Neural cell (in vitro differentiated cells): ENCODE measurements around the gene ZNF519. TPM values are rescaled to one million over a fixed set of nuclear protein-coding genes. Genes with fewer than 3 reads are reported as not detected.

Experiments
- H2AFZ ChIP-seq: fragments of 200-600, 300-800 bp; sonication (generic), shearing (Covaris generic); 2 replicates; pipeline ENCODE4 v1.6.0; 2014; ENCODE audit warnings: low read depth, mild to moderate bottlenecking, antibody characterized with exemption, low read length, moderate library complexity
- H3F3A ChIP-seq: fragments of 200-600 bp; shearing (Covaris generic); 2 replicates; pipeline ENCODE4 v1.6.1; 2016; ENCODE audit warnings: mild to moderate bottlenecking, moderate library complexity, mixed read lengths, antibody characterized with exemption, low read length; ENCODE audit not compliant: insufficient read depth, poor library complexity, severe bottlenecking
- H3K27ac ChIP-seq: fragments of 200-600, 300-800 bp; sonication (generic), shearing (Covaris generic); 2 replicates; pipeline ENCODE4 v1.5.1; 2014; ENCODE audit warnings: mild to moderate bottlenecking, low read length, moderate library complexity
- H3K27me3 ChIP-seq: fragments of 300-800, 200-600 bp; sonication (generic), shearing (Covaris generic); 2 replicates; pipeline ENCODE4 v1.6.0; 2014; ENCODE audit warnings: mild to moderate bottlenecking, low read depth, low read length, moderate library complexity; ENCODE audit not compliant: insufficient read depth
- H3K36me3 ChIP-seq: fragments of 300-800, 200-600 bp; sonication (generic), shearing (Covaris generic); 2 replicates; pipeline ENCODE4 v1.5.1; 2014; ENCODE audit warnings: mild to moderate bottlenecking, antibody characterized with exemption, low read length, moderate library complexity; ENCODE audit not compliant: insufficient read depth
- H3K4me2 ChIP-seq: fragments of 300-800, 200-600 bp; sonication (generic), shearing (Covaris generic); 2 replicates; pipeline ENCODE4 v1.6.0; 2014; ENCODE audit warnings: mild to moderate bottlenecking, low read length
- H3K4me3 ChIP-seq: fragments of 300-800, 200-600 bp; sonication (generic), shearing (Covaris generic); 2 replicates; pipeline ENCODE4 v1.5.1; 2014; ENCODE audit warnings: mild to moderate bottlenecking, low read length, moderate library complexity
- H3K79me2 ChIP-seq: fragments of 200-600 bp; shearing (Covaris generic); replicated peaks from 2 replicates; pipeline ENCODE4 v1.6.0; 2014; ENCODE audit warnings: mild to moderate bottlenecking, low read length, moderate library complexity; ENCODE audit not compliant: insufficient read depth
- H3K9ac ChIP-seq: fragments of 300-800, 200-600 bp; sonication (generic), shearing (Covaris generic); 2 replicates; pipeline ENCODE4 v1.6.1; 2016; ENCODE audit warnings: mild to moderate bottlenecking, low read length, mixed read lengths
- H3K9me2 ChIP-seq: fragments of 200-600 bp; shearing (Covaris generic); 2 replicates; pipeline ENCODE4 v1.6.1; 2016; ENCODE audit warnings: mild to moderate bottlenecking, low read length, mixed read lengths; ENCODE audit not compliant: insufficient read depth
- H3K9me3 ChIP-seq: fragments of 200-600, 300-800 bp; sonication (generic), shearing (Covaris generic); 2 replicates; pipeline ENCODE4 v1.6.1; 2016; ENCODE audit warnings: mild to moderate bottlenecking, mixed run types, low read length, moderate library complexity, mixed read lengths
- H4K20me1 ChIP-seq: fragments of 200-600 bp; shearing (Covaris generic); 2 replicates; pipeline ENCODE4 v1.6.1; 2016; ENCODE audit warnings: mild to moderate bottlenecking, mixed run types; ENCODE audit not compliant: insufficient read depth
- EP300 ChIP-seq: fragments of 450-650 bp; conservative IDR thresholded peaks from 2 replicates; pipeline ENCODE4 v1.6.1; 2014; ENCODE audit warnings: antibody characterized with exemption, mild to moderate bottlenecking, moderate library complexity; ENCODE audit not compliant: poor library complexity, severe bottlenecking
- EZH2 ChIP-seq: fragments of 200-600, 300-800 bp; shearing (Covaris generic), sonication (generic); IDR thresholded peaks from 2 replicates; pipeline ENCODE4 v1.6.1; 2014; ENCODE audit warnings: antibody characterized with exemption, low read length, borderline replicate concordance, mild to moderate bottlenecking; ENCODE audit not compliant: insufficient read depth, poor library complexity, severe bottlenecking
- MXI1 ChIP-seq: fragments of 450-650 bp; conservative IDR thresholded peaks from 2 replicates; pipeline ENCODE4 v1.6.1; 2014; ENCODE audit warnings: antibody characterized with exemption, mild to moderate bottlenecking; ENCODE audit not compliant: poor library complexity, severe bottlenecking
- POLR2AphosphoS5 ChIP-seq: IDR thresholded peaks from 2 replicates; pipeline ENCODE4 v1.6.1; 2012
- RAD21 ChIP-seq: fragments of 450-650 bp; conservative IDR thresholded peaks from 2 replicates; pipeline ENCODE4 v1.6.1; 2014; ENCODE audit warnings: antibody characterized with exemption, mild to moderate bottlenecking, moderate library complexity
- SMC3 ChIP-seq: fragments of 450-650 bp; conservative IDR thresholded peaks from 2 replicates; pipeline ENCODE4 v1.6.1; 2014; ENCODE audit warnings: antibody characterized with exemption, mild to moderate bottlenecking, moderate library complexity; ENCODE audit not compliant: poor library complexity
- TAF1 ChIP-seq: IDR thresholded peaks from 2 replicates; pipeline ENCODE4 v1.6.1; 2012; ENCODE audit warnings: low read depth
- polyA plus RNA-seq: library from polyadenylated mRNA; depleted of rRNA; stranded (reverse); fragments of >200 nt; gene quantifications from 2 replicates; pipeline ENCODE4 v1.2.3, GENCODE V29; 2014
- TF ChIP-seq, protein P1 (sequence below): IDR thresholded peaks from 2 replicates; pipeline ENCODE4 v1.6.1; 2012; ENCODE audit warnings: borderline replicate concordance
- TF ChIP-seq, protein P2 (sequence below): fragments of 450-650 bp; IDR thresholded peaks from 2 replicates; pipeline ENCODE4 v1.5.1; 2014; ENCODE audit warnings: antibody characterized with exemption, mild to moderate bottlenecking, moderate library complexity; ENCODE audit not compliant: poor library complexity, severe bottlenecking

Gene ZNF519
- polyA plus RNA-seq, 1 donor from 2014 or later: 25.0 TPM

GRCh38 chr18:14104201-14104600 lies 28.0 kb downstream of the ZNF519 start:
- Histone ChIP-seq H3K27me3 (no peaks in the 10 kb centered on the region), H3F3A (no peaks in the 10 kb centered on the region), H3K4me3 (no peak overlapping the region), H3K9me3 (peaks cover 7% of the 10 kb centered on the region), H3K27ac (no peak overlapping the region), H3K4me2 (no peak overlapping the region), H3K79me2 (peaks cover 4% of the 10 kb centered on the region), H2AFZ (no peak overlapping the region), H3K9ac (no peak overlapping the region), H4K20me1 (no peaks in the 10 kb centered on the region), H3K9me2 (no peaks in the 10 kb centered on the region), H3K36me3 (peaks cover 4% of the 10 kb centered on the region)
- no peak for TF ChIP-seq TAF1
- TF ChIP-seq, protein P1, sequence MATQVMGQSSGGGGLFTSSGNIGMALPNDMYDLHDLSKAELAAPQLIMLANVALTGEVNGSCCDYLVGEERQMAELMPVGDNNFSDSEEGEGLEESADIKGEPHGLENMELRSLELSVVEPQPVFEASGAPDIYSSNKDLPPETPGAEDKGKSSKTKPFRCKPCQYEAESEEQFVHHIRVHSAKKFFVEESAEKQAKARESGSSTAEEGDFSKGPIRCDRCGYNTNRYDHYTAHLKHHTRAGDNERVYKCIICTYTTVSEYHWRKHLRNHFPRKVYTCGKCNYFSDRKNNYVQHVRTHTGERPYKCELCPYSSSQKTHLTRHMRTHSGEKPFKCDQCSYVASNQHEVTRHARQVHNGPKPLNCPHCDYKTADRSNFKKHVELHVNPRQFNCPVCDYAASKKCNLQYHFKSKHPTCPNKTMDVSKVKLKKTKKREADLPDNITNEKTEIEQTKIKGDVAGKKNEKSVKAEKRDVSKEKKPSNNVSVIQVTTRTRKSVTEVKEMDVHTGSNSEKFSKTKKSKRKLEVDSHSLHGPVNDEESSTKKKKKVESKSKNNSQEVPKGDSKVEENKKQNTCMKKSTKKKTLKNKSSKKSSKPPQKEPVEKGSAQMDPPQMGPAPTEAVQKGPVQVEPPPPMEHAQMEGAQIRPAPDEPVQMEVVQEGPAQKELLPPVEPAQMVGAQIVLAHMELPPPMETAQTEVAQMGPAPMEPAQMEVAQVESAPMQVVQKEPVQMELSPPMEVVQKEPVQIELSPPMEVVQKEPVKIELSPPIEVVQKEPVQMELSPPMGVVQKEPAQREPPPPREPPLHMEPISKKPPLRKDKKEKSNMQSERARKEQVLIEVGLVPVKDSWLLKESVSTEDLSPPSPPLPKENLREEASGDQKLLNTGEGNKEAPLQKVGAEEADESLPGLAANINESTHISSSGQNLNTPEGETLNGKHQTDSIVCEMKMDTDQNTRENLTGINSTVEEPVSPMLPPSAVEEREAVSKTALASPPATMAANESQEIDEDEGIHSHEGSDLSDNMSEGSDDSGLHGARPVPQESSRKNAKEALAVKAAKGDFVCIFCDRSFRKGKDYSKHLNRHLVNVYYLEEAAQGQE: no peak
- TF ChIP-seq EZH2: no peak
- no peak for TF ChIP-seq EP300
- no peak for TF ChIP-seq RAD21
- TF ChIP-seq SMC3: no peak
- TF ChIP-seq, protein P2, sequence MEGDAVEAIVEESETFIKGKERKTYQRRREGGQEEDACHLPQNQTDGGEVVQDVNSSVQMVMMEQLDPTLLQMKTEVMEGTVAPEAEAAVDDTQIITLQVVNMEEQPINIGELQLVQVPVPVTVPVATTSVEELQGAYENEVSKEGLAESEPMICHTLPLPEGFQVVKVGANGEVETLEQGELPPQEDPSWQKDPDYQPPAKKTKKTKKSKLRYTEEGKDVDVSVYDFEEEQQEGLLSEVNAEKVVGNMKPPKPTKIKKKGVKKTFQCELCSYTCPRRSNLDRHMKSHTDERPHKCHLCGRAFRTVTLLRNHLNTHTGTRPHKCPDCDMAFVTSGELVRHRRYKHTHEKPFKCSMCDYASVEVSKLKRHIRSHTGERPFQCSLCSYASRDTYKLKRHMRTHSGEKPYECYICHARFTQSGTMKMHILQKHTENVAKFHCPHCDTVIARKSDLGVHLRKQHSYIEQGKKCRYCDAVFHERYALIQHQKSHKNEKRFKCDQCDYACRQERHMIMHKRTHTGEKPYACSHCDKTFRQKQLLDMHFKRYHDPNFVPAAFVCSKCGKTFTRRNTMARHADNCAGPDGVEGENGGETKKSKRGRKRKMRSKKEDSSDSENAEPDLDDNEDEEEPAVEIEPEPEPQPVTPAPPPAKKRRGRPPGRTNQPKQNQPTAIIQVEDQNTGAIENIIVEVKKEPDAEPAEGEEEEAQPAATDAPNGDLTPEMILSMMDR: no peak
- TF ChIP-seq POLR2AphosphoS5: no peak
- TF ChIP-seq MXI1: no peak

DNA sequence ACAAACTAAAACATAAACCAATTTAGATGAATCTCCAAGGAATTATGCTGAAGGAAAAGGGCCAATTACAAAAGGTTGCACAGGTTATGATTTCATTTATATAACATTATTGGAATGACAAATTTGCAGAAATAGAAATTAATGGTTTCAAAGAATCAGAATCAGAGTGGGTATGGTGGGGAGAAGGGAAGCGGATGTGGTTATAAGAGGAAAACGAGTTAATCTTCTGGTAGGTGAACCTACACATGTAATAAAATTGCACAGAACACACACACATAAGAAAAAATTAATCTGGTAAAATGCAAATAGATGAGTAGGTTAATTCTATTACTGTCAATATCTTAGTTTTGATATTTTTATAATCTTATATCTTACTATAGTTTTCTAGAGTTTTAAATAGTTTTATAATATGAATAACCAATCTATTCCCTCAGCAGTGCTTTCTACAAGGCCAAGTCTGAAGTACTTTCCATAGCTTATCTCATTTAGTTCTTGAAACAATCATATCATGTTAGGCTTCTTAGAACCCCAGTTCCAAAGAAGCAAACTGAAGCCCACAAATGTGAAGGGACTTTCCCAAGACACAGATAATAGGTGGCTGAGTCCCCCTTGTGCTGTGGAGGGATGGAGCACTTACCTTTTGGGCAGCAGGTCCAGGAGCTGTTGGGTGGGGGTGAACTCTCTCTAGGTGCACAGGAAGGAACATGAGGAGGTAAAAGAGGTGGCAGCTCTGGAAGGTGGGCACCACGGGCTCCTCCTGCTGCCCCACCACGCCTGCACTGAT lies 31.5 kb downstream of the ZNF519 start:
- no peak overlapping the region for H2AFZ ChIP-seq
- no peaks in the 10 kb centered on the region for H3F3A ChIP-seq
- H3K9me3 ChIP-seq: peaks cover 3% of the 10 kb centered on the region
- H3K9ac ChIP-seq: no peak overlapping the region
- H3K4me2 ChIP-seq: no peak overlapping the region
- no peaks in the 10 kb centered on the region for H3K27me3 ChIP-seq
- peaks cover 6% of the 10 kb centered on the region for H3K36me3 ChIP-seq
- no peaks in the 10 kb centered on the region for H3K79me2 ChIP-seq
- no peaks in the 10 kb centered on the region for H3K9me2 ChIP-seq
- no peak for TF ChIP-seq POLR2AphosphoS5
- TF ChIP-seq EZH2: no peak
- TF ChIP-seq RAD21: no peak
- TF ChIP-seq, protein P2: no peak
- TF ChIP-seq, protein P1: no peak
- no peak for TF ChIP-seq EP300
- TF ChIP-seq TAF1: no peak
- TF ChIP-seq SMC3: no peak
- no peak for TF ChIP-seq MXI1
- H4K20me1 ChIP-seq: no peaks in the 10 kb centered on the region
- H3K27ac ChIP-seq: no peak overlapping the region
- H3K4me3 ChIP-seq: no peak overlapping the region
